Measurements from ENCODE around the gene SGMS1.
"Not testable (repeated sequence)": the region's sequence is repeated elsewhere in the genome, so short reads cannot be mapped to it uniquely, and the experiment has no call there.

Gene SGMS1

DNA sequence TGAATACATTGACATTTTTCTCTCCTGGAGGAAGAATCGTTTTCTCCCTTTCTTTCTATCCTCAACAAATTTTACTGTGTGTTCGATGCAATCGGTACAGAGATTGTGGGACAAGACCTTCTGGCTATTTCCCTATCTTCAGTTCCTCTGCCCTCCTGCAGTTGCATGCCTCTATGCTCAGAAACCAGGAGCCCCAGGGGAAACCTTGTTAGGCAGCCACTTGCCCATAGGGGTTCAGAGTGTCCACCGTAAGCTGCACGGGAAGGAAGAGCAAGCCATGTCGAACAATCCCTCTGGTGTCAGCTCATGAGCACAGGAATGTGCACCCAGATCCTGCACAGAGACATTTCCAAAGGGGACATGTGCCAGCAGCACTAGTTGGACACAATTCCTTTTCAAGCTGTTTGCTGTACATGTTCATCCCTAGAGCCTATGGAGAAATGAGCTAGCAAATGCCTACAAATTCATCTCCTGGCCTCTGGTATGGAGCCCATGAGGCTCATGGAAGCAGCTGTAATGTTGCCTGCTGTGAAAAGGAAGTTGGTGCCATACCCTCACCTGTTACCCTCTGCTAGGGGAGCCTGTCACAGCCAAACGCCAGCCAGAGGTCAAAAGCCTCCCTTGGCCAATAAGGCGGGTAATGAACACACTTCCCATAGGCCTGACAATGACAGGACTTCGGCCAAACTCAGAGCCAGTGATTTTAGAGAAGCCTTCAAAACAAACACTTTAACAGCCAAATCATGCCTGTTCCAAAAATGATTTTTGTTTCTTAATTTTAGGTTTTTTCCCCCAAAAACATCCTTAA is 336.6 kb downstream of the SGMS1 start:
- DNase-seq: no peak

DNA sequence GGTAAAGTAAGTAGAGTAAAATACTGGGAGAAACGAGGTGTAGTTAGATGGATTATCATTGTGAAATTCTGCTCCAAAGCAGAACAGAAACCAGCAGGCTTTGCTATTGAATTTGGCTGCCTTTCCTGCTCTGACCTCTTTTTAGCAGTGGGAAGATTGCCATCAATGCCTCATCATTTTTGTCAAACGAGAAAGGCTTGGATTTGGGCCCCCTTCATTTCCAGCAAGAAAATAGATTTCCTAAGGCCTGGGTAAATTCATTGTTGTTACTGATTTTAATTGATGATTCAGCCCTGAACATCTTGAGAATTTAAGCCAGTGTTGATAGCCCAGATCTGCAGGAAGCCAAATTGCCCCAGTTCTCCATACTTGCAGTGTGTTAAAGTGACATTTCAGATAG is 337.2 kb downstream of the SGMS1 start:
- no peak for DNase-seq

DNA sequence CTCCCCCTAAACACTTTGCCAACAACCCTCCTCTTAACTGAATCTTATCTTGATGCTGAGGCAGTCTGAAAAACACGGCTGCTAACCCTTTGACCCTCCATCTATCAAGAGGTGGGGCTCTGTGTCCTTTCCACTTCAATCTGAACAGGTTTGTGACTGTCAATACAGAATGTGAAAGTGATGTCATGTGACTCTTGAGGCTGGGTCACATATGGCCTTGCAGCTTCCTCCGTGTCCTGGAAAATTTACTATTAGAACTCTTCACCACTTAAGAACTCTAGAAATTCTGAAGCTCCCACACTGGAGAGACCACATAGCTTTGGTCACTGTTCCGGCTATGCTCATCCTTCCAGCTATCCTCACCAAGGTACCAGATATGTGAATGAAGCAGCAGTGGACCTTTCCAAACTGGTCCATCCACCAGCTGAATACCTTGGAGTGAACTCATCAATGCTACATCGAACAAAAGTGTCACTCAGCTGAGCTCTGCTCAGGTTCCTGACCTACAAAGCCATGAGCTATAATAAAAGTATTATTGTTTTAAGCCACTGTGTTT is 341.7 kb downstream of the SGMS1 start:
- no peak for DNase-seq

DNA sequence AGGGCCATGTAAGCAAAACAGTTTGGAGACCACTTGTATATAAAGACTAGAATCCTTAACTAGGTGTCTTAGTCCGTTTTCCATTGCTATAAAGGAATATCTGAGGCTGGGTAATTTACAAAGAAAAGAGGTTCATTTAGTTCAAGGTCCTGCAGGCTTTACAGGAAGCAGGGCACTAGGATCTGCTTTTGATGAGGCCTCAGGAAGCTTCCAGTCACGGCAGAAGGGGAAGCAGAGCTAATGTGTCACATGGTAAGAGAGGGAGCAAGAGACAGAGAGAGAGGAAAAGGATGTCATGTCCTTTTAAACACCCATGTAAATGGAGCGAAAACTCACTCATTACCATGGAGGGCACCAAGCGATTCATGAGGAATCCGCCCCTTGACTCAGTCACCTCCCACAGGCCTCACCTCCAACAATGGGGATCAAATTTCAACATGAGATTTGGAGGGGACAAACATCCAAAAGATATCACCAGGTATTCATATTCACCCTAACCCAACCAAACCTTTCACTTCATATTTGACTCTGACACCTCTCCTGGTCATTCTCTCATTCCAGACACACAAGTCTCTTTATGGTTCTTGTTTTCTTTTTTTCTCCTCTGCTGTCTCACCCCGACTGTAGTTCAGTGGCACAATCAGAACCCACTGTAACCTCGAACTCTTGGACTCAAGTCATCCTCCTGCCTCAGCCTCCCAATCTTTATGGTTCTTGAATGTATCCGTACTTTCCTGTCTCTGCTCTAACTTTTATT is 342.4 kb downstream of the SGMS1 start:
- no peak for DNase-seq

- no peak for DNase-seq
Observed at GRCh38 chr10:50280049-50280841, 343.5 kb downstream of the SGMS1 start.

DNA sequence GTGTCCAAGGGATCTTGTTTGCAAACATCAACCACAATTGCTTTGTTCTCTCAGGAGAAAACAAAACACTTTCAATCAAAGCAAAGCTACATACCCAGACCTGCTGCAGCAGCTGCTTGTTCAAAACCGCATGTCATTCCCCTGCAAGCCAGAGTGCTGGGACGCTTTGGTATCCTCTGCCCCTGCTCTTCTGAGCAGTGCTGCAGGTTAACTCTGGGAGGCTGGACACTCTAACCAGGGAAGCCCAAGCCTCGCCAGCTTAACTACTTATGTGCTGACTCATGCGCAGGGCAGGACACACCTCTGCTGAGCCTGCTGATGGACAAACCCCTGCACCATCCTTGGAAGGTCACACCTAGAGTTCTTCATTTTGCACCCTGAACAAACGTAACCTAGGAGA is 344.3 kb downstream of the SGMS1 start:
- no peak for DNase-seq

DNA sequence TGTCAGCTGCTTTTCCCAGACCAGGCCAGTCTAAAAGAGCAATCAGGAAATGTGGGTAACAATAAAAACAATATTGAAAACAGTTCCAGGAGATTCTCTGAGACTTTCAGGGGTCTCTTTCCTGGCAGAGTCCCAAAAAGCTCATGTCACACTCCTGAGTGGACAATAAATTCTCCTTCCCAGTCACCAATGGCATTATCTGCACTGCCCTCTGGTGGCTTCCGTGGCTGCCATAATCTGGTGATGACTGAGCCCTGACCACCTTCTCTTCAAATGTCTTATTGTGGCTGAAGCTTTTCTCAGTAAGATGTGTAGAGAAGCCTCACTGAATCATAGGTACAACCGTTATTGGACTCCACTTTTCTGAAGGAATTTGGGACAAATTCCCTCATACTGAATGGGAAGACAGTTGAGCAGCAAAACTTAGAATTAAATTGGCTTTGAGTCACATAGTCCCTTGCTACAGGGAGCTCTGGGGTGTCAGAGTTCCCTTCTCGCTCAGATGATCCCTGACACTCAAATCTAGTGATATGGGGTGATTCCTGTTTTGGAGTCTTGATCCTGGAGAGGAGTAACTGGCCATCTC is 348.0 kb downstream of the SGMS1 start:
- DNase-seq: no peak

- no peak for DNase-seq
Observed at GRCh38 chr10:50272531-50272930, 351.2 kb downstream of the SGMS1 start.

DNA sequence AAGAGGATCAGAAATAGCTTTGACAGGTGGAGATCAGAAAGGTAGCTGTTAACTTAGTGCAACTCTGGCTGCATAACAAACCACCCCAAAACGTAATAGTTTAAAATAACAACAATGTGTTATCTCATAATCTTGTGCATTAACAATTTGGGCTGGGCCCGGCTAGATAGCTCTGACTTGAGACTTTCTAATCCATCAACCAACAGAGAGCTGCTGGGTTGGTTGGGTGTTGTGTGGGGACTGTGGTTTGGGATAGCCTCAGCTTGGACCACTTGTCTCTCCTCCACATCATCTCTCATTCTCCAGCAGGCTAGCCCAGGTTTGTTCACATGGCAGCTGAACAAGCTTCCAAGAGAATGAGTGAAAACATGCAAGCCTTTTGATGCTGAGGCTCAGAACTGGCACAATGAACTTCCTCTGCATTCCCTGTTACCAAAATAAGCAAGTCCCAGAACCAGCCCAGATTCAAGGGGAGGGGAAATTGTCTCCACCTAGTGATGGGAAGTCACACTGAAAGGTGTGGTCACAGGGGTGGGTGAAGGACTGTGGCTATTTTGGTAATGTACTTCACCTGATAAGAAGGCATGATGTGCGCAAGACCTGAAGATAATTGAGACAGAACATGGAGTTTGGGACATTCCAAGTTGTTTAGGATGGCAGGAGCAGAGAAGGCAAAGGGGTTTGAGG is 352.0 kb downstream of the SGMS1 start:
- DNase-seq: no peak

DNA sequence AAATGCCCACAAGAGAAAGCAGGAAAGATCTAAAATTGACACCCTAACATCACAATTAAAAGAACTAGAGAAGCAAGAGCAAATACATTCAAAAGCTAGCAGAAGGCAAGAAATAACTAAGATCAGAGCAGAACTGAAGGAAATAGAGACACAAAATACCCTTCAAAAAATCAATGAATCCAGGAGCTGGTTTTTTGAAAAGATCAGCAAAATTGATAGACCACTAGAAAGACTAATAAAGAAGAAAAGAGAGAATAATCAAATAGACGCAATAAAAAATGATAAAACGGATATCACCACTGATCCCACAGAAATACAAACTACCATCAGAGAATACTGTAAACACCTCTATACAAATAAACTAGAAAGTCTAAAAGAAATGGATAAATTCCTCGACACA is 355.9 kb downstream of the SGMS1 start:
- DNase-seq: not testable (repeated sequence)

GRCh38 chr10:50262625-50263024 is 361.1 kb downstream of the SGMS1 start:
- not testable (repeated sequence) for DNase-seq

GRCh38 chr10:50260791-50261281 is 362.9 kb downstream of the SGMS1 start:
- no peak for DNase-seq

Measured in SHP77 (cell line).